T-helper 2 cell (primary cell): ENCODE measurements around the gene SPANXB1.
"Not testable (repeated sequence)": the region's sequence is repeated elsewhere in the genome, so short reads cannot be mapped to it uniquely, and the experiment has no call there.

Experiments used
- DNase-seq, 5 experiments: peaks; one replicate each; pipeline versions ENCODE4 v3.0.0 to v3.0.0-alpha.2; 2012 to 2022
- total RNA-seq, 2 donors: gene quantifications; one replicate each; lab custom pipeline; 2026; lab: John Stamatoyannopoulos, UW

SPANXB1 gene
- 0 reads per million in 2 donors for total RNA-seq

- DNase-seq = peak in 1 of 5 experiments; percentile 0
Measured at GRCh38 chrX:141002568-141002967, at the start of gene SPANXB1. Gene SPANXB1 (plus strand): TSS chrX:141002594. CDS start chrX:141002694, 100 bp downstream.

- DNase-seq = no peak
Measured at GRCh38 chrX:140967036-140967435, 35.4 kb upstream of the SPANXB1 start.

GRCh38 chrX:140971099-140971795 lies 31.1 kb upstream of the SPANXB1 start:
- no peak for DNase-seq

- no peak for DNase-seq
Measured at GRCh38 chrX:140975472-140975871, 26.9 kb upstream of the SPANXB1 start.

- DNase-seq = no peak
Measured at GRCh38 chrX:140980271-140980670, 22.1 kb upstream of the SPANXB1 start.

- no peak for DNase-seq
Measured at GRCh38 chrX:140983730-140984129, 18.7 kb upstream of the SPANXB1 start.

- not testable (repeated sequence) for DNase-seq
Measured at GRCh38 chrX:141005243-141005642, 2.8 kb downstream of the SPANXB1 start.

GRCh38 chrX:141044246-141044645 lies 41.9 kb downstream of the SPANXB1 start:
- DNase-seq = not testable (repeated sequence)

- DNase-seq = not testable (repeated sequence)
Measured at GRCh38 chrX:141049878-141050277, 47.5 kb downstream of the SPANXB1 start.

- DNase-seq = peak in 1 of 5 experiments; percentile 0
Measured at GRCh38 chrX:141052098-141052497, 49.7 kb downstream of the SPANXB1 start.
